Stimulated activated CD4-positive, alpha-beta T cell treated with anti-CD3 and anti-CD28 coated beads, Interleukin-1b, Interleukin-23, amount 100 ng/mL, for 1 hour (primary cell): ENCODE data around the gene RNF40.
A peak's percentile ranks its signal among the peaks of the same experiment; 100 is the strongest.

ENCODE experiments used
- DNase-seq, 2 donors: peaks; one replicate each; pipeline ENCODE4 v3.0.0-alpha.2; 2020; ENCODE audit warnings: low read depth in 2 of 2

RNF40 gene

GRCh38 chr16:30740364-30741251 lies 21.5 kb upstream of the RNF40 start:
- no peak for DNase-seq

- no peak for DNase-seq
Measured at GRCh38 chr16:30741461-30741914, 20.6 kb upstream of the RNF40 start.

- no peak for DNase-seq
Measured at GRCh38 chr16:30743716-30744115, 18.4 kb upstream of the RNF40 start.

GRCh38 chr16:30744183-30744582 lies 17.9 kb upstream of the RNF40 start:
- DNase-seq: no peak

- DNase-seq: no peak
Measured at GRCh38 chr16:30745082-30745481, 17.0 kb upstream of the RNF40 start.

GRCh38 chr16:30746638-30747175 lies 15.4 kb upstream of the RNF40 start:
- DNase-seq: no peak

GRCh38 chr16:30747331-30747730 lies 14.8 kb upstream of the RNF40 start:
- no peak for DNase-seq

GRCh38 chr16:30747799-30748633 lies 14.1 kb upstream of the RNF40 start, which contains the start of gene PHKG2:
TSS of gene PHKG2 (plus strand) at chr16:30748425. CDS start at chr16:30748821, 396 bp downstream.
- peak; percentile 84 for DNase-seq

- DNase-seq: no peak
Measured at GRCh38 chr16:30748634-30749445, 13.3 kb upstream of the RNF40 start.

- DNase-seq: no peak
Measured at GRCh38 chr16:30750201-30750600, 11.9 kb upstream of the RNF40 start.

- DNase-seq: no peak
Measured at GRCh38 chr16:30750876-30751465, 11.2 kb upstream of the RNF40 start.

- DNase-seq: no peak
Measured at GRCh38 chr16:30753596-30753995, 8.5 kb upstream of the RNF40 start.

GRCh38 chr16:30755955-30756780 lies 6.0 kb upstream of the RNF40 start:
- no peak for DNase-seq

- DNase-seq: no peak
Measured at GRCh38 chr16:30756781-30757100, 5.4 kb upstream of the RNF40 start.

- DNase-seq: no peak
Measured at GRCh38 chr16:30757316-30757715, 4.8 kb upstream of the RNF40 start.

- no peak for DNase-seq
Measured at GRCh38 chr16:30758988-30759491, 3.1 kb upstream of the RNF40 start.

GRCh38 chr16:30760001-30760559 lies 2.0 kb upstream of the RNF40 start:
- DNase-seq: no peak

- DNase-seq: no peak
Measured at GRCh38 chr16:30760577-30761426, 1.3 kb upstream of the RNF40 start.

- DNase-seq: no peak
Measured at GRCh38 chr16:30761427-30761927, 645 bp upstream of the RNF40 start.
